AG04450 (cell line): ENCODE results near the gene DPP6. TPM values are rescaled to one million over a fixed set of nuclear protein-coding genes. Genes with fewer than 3 reads are reported as not detected.
"Not testable (repeated sequence)": the region's sequence is repeated elsewhere in the genome, so short reads cannot be mapped to it uniquely, and the experiment has no call there.

Experiments used
- CTCF ChIA-PET: fragments of 300-600, 350-600 bp; formaldehyde crosslinking; extraction: SDS; loops from one replicate; lab custom pipeline; 2022; ENCODE audit warnings: antibody characterized with exemption, inconsistent platforms; lab: Charles Lee
- POLR2A ChIA-PET: fragments of 350-600 bp; formaldehyde crosslinking; extraction: SDS; loops from one replicate; lab custom pipeline; 2021; ENCODE audit warnings: antibody characterized with exemption, inconsistent platforms; lab: Yijun Ruan, JAX
- DNase-seq: peaks from one replicate; pipeline ENCODE4 v3.0.0-alpha.2; 2011; ENCODE audit warnings: low read depth, low spot score
- H3K27ac ChIP-seq: one replicate; pipeline ENCODE4 v1.5.1; 2012; ENCODE audit warnings: low read depth, low read length, control low read depth
- H3K27me3 ChIP-seq: one replicate; pipeline ENCODE4 v1.6.0; 2012; ENCODE audit warnings: low read length; ENCODE audit not compliant: control insufficient read depth, insufficient read depth
- H3K4me3 ChIP-seq: 2 replicates; pipeline ENCODE4 v1.5.1; 2011; ENCODE audit warnings: mild to moderate bottlenecking, low read depth, low read length, control low read depth
- H3K9me3 ChIP-seq: 2 replicates; pipeline ENCODE4 v1.5.1; 2012; ENCODE audit warnings: low read length; ENCODE audit not compliant: control insufficient read depth, insufficient read depth
- polyA plus RNA-seq: library from polyadenylated mRNA; depleted of rRNA; stranded (reverse); fragments of >200 nt; gene quantifications from 2 replicates; pipeline ENCODE4 v1.2.3, GENCODE V29; 2011
- TF ChIP-seq, protein P1 (sequence below): IDR thresholded peaks from 2 replicates; pipeline ENCODE4 v1.5.1; 2011; ENCODE audit warnings: low read depth, low read length, control low read depth, inconsistent platforms

DPP6 gene
- polyA plus RNA-seq, 1 experiment = not detected

DNA sequence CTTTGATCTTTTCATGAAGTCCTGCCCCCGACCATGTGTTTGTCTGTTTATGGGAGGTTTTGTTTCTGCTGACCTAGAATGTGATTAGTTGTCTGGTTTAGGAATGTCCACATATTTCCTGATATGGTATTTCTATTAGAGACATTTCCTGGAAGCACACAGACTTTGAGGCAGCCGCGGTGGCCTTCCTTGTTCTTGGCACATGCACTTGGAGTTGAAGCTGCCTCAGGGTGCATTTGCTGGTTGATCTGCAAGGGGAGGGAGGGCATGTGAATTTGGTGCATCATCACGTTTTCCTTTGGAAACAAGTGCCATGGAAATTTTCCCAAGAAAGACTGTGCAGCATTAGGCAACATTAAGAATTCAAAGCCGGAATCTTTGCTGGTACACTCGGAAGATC, 622.0 kb downstream of the DPP6 start:
- POLR2A ChIA-PET = no interaction called here
- DNase-seq = no peak
- Histone ChIP-seq H3K9me3 (peaks cover 61% of the 10 kb centered on the region), H3K27ac (no peak overlapping the region), H3K27me3 (no peaks in the 10 kb centered on the region), H3K4me3 (no peak overlapping the region)
- TF ChIP-seq, protein P1, sequence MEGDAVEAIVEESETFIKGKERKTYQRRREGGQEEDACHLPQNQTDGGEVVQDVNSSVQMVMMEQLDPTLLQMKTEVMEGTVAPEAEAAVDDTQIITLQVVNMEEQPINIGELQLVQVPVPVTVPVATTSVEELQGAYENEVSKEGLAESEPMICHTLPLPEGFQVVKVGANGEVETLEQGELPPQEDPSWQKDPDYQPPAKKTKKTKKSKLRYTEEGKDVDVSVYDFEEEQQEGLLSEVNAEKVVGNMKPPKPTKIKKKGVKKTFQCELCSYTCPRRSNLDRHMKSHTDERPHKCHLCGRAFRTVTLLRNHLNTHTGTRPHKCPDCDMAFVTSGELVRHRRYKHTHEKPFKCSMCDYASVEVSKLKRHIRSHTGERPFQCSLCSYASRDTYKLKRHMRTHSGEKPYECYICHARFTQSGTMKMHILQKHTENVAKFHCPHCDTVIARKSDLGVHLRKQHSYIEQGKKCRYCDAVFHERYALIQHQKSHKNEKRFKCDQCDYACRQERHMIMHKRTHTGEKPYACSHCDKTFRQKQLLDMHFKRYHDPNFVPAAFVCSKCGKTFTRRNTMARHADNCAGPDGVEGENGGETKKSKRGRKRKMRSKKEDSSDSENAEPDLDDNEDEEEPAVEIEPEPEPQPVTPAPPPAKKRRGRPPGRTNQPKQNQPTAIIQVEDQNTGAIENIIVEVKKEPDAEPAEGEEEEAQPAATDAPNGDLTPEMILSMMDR = no peak
- CTCF ChIA-PET = no interaction called here

DNA sequence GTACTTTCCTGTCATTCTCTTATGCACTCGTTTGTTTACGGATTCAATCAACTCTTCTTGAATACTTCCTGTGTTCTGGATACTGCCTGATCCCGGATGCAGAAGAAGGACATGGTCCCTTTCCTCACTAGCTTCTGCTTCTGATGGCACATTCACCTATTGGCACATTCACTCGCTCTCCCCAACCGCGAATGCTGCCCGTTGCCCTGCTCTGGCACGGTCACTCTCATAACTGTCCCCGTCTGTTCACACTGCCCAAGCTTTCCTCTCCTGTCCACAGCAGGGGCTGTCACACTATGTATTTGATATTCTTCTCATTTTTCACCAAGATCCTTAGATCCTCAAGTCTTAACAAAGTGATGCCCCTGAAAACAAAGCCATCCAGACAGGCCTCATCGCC, 623.4 kb downstream of the DPP6 start:
- Histone ChIP-seq H3K4me3 (no peak overlapping the region), H3K27ac (no peak overlapping the region), H3K27me3 (no peaks in the 10 kb centered on the region), H3K9me3 (peaks cover 56% of the 10 kb centered on the region)
- ChIA-PET POLR2A (no interaction called here), CTCF (no interaction called here)
- DNase-seq = no peak
- TF ChIP-seq, protein P1 = no peak

DNA sequence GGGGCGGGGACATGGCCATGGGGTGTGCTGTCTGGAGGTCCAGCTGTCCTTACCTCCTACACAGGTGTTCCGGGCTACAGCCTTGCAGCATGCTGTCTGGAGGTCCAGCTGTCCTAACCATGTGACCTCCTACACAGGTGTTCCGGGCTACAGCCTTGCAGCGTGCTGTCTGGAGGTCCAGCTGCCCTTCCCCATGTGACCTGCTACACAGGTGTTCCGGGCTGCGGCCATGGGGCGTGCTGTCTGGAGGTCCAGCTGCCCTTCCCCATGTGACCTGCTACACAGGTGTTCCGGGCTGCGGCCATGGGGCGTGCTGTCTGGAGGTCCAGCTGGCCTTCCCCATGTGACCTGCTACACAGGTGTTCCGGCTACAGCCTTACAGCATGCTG, 623.8 kb downstream of the DPP6 start:
- H3K27ac ChIP-seq, H3K27me3 ChIP-seq, CTCF ChIA-PET, DNase-seq, POLR2A ChIA-PET, H3K4me3 ChIP-seq: not testable (repeated sequence)
- H3K9me3 ChIP-seq = peaks cover 56% of the 10 kb centered on the region

DNA sequence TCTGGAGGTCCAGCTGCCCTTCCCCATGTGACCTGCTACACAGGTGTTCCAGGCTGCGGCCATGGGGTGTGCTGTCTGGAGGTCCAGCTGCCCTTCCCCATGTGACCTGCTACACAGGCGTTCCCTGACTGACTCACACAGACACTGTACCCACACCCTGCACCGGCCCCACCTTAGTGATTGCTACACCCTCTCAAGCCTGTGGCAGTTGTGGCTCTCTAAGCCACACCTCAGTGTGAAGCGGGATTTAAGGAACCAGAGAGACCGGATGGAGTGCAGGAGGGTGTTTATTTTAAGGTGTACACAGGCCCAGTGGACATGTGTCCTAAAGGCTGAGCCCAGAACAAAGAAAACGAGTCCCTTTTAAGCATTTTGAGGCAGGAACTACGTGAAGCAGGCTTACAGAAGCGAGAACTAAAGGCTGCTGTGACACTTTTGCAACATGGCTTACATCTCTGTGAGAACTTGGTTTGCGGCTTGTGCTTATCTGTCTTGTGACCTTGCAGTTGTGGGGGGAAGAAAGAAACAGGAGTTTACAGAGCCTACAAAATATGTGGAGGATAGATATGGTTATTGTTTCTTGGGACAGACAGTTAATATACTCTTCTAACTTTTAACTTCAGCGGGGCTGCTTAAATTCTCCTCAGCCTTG, 624.4 kb downstream of the DPP6 start:
- TF ChIP-seq, protein P1 = no peak
- CTCF ChIA-PET = no interaction called here

GRCh38 chr7:154677454-154677853, 625.3 kb downstream of the DPP6 start:
- CTCF ChIA-PET = no interaction called here

More for the DNA sequence above, 624.4 kb downstream of the DPP6 start:
- peaks cover 58% of the 10 kb centered on the region for H3K9me3 ChIP-seq
- no peak overlapping the region for H3K27ac ChIP-seq
- H3K4me3 ChIP-seq = no peak overlapping the region
- POLR2A ChIA-PET = no interaction called here
- no peak for DNase-seq
- no peaks in the 10 kb centered on the region for H3K27me3 ChIP-seq

DNA sequence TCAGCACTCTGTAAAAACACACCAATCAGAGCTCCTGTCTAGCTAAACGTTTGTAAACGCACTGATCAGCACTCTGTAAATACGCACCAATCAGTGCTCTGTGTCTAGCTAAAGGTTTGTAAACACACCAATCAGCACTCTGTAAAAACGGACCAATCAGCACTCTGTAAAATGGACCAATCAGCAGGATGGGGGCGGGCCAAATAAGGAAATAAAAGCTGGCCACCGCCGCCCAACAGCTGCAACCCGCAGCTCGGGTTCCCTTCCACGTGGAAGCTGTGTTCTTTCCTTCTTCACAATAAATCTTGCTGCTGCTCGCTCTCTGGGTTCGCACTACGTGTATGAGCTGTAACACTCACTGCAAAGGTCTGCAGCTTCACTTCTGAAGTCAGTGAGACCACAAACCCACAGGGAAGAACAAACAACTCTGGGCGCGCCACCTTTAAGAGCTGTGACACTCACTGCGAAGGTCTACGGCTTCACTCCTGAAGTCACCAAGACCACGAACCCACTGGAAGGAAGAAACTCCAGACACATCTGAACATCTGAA, 625.9 kb downstream of the DPP6 start:
- CTCF ChIA-PET, POLR2A ChIA-PET: not testable (repeated sequence)

More at GRCh38 chr7:154677454-154677853, 625.3 kb downstream of the DPP6 start:
- Histone ChIP-seq H3K4me3 (no peak overlapping the region), H3K27me3 (no peaks in the 10 kb centered on the region), H3K9me3 (peaks cover 58% of the 10 kb centered on the region), H3K27ac (no peak overlapping the region)
- POLR2A ChIA-PET = no interaction called here
- DNase-seq = no peak
- TF ChIP-seq, protein P1 = no peak

More for the DNA sequence above, 625.9 kb downstream of the DPP6 start:
- peaks cover 56% of the 10 kb centered on the region for H3K9me3 ChIP-seq
- H3K4me3 ChIP-seq, H3K27ac ChIP-seq, H3K27me3 ChIP-seq, DNase-seq: not testable (repeated sequence)
